K562 (cell line): ENCODE data around the gene CNTRL. TPM values are rescaled to one million over a fixed set of nuclear protein-coding genes. Genes with fewer than 3 reads are reported as not detected.

Experiments used
- BACH1 ChIP-seq: fragments of 200-800 bp; sonication (Bioruptor generic); IDR thresholded peaks from 2 replicates; pipeline ENCODE4 v1.6.1; 2016; ENCODE audit warnings: missing genetic modification characterization, missing compliant biosample characterization
- CBFA2T3 ChIP-seq: fragments of 450-650 bp; IDR thresholded peaks from 2 replicates; pipeline ENCODE4 v1.6.1; 2017
- DPF2 ChIP-seq: fragments of 450-650 bp; IDR thresholded peaks from 2 replicates; pipeline ENCODE4 v1.6.1; 2016
- ELF1 ChIP-seq: fragments of 200-800 bp; sonication (Bioruptor generic); IDR thresholded peaks from 2 replicates; pipeline ENCODE4 v1.6.1; 2016; ENCODE audit warnings: missing genetic modification characterization, missing compliant biosample characterization
- ELF2 ChIP-seq: fragments of 250-450 bp; sonication (Bioruptor Pico); IDR thresholded peaks from 2 replicates; pipeline ENCODE4 v1.5.0; 2021; ENCODE audit warnings: mild to moderate bottlenecking
- GABPA ChIP-seq: fragments of 200-800 bp; sonication (Bioruptor generic); conservative IDR thresholded peaks from 2 replicates; pipeline ENCODE4 v1.6.1; 2016; ENCODE audit warnings: low read depth, missing genetic modification characterization, missing compliant biosample characterization
- HDAC3 ChIP-seq: fragments of 450-650 bp; IDR thresholded peaks from 2 replicates; pipeline ENCODE4 v1.6.1; 2018; ENCODE audit warnings: borderline replicate concordance, mild to moderate bottlenecking, moderate library complexity; ENCODE audit not compliant: partially characterized antibody
- PBX2 ChIP-seq, 2 experiments: IDR thresholded peaks in 1 of 2; conservative IDR thresholded peaks in 1 of 2; 2 replicates each; pipeline ENCODE4 v1.6.1; 2016; ENCODE audit warnings: low read depth in 2 of 2, mild to moderate bottlenecking in 1 of 2, missing compliant biosample characterization in 1 of 2, missing genetic modification characterization in 1 of 2, moderate library complexity in 1 of 2
- POU5F1 ChIP-seq: fragments of 150-350 bp; IDR thresholded peaks from 2 replicates; pipeline ENCODE4 v1.6.1; 2014; ENCODE audit warnings: borderline replicate concordance, low read length, low read depth, mild to moderate bottlenecking; ENCODE audit not compliant: partially characterized antibody
- RCOR1 ChIP-seq, 2 experiments: IDR thresholded peaks; 2 replicates each; pipeline ENCODE4 v1.6.1; 2012; ENCODE audit warnings: low read depth in 2 of 2, low read length in 2 of 2, borderline replicate concordance in 1 of 2, improper control_type of control experiment in 1 of 2
- SPI1 ChIP-seq: IDR thresholded peaks from 2 replicates; pipeline ENCODE4 v1.6.1; 2011; ENCODE audit warnings: low read depth, low read length, control low read depth, borderline replicate concordance
- TEAD4 ChIP-seq, 2 experiments: sonication (generic) in 1 of 2; formaldehyde crosslinking in 1 of 2; IDR thresholded peaks; 2 replicates each; pipeline versions ENCODE4 v1.6.1 to v1.8.0; 2012 to 2022; ENCODE audit warnings: borderline replicate concordance in 1 of 2, inconsistent platforms in 1 of 2, low read length in 1 of 2, mild to moderate bottlenecking in 1 of 2, missing genetic modification reagents in 1 of 2
- polyA plus RNA-seq, 8 experiments: library from polyadenylated mRNA; depleted of rRNA in 4 of 8; stranded (reverse) in 5 of 8; unstranded in 3 of 8; fragments of >200 nt; fragmentation: Nextera tagmentation in 2 of 8; fragmentation: Illumina TruSeq in 1 of 8; extraction: Ambion mirVana in 2 of 8; extraction: Trizol in 1 of 8; gene quantifications; 2 replicates each; pipeline versions ENCODE4 v1.2.1 to v1.2.3, GENCODE V29; 2011 to 2014; ENCODE audit warnings: inconsistent platforms in 1 of 8, missing spikeins in 1 of 8
- total RNA-seq, 7 experiments: library from RNA; depleted of rRNA in 6 of 7; stranded (reverse); fragments of >200 nt in 6 of 7; fragmentation: Illumina TruSeq in 2 of 7; extraction: Trizol in 2 of 7; gene quantifications; 2 replicates each; pipeline versions ENCODE4 v1.2.1 to v1.2.3, GENCODE V29; 2011 to 2021; ENCODE audit warnings: low replicate concordance in 1 of 7

Gene CNTRL
- total and polyA plus RNA-seq, 9 of the 15 experiments (the other 6 are each of a cell fraction or from before 2014, with no cell fraction given) = 9.2 to 28.9 (median 20.5) TPM

DNA sequence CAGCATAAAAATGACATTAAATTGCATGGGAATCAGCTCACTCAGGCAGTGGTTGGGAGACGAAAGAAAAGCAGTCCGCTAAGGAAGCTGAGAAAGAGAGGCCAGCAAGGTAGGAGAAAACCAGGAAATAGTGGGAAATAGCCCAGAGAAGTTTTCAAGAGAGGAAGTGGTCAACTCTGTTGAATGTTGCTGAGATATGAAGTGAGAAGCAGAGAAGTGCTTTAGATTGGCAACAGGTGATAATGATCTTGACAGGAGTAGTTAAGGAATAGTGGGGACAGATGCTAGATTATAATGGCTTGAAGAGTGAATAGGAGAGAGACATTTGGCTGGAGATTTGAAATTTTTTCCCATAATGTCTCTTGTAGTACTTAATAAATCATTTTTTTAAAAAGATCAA is 30.8 kb downstream of the CNTRL start (continued):
- TF ChIP-seq PBX2 (CRISPR knock-in tag; IDR thresholded peaks at IDR 0.05; ENCODE audit: low read depth) (no peak), PBX2 (tag; conservative IDR thresholded peaks at IDR 0.05; ENCODE audit: low read depth) (0 out of 2 replicates have a peak, but pooled peaks have one; percentile 26), ELF1 (peak; percentile 49), GABPA (tag) (peak; percentile 52), DPF2 (0 out of 2 replicates have a peak, but pooled peaks have one; percentile 17), TEAD4 (IDR thresholded peaks at IDR 0.05; ENCODE audit: low read length) (peak; percentile 32; the same call in 1 of the 2 replicates), TEAD4 (CRISPR knock-in tag; IDR thresholded peaks at IDR 0.05; ENCODE audit: borderline replicate concordance) (no peak), CBFA2T3 (peak; percentile 15; the same call in 1 of the 2 replicates), RCOR1 (IDR thresholded peaks at IDR 0.05; ENCODE audit: borderline replicate concordance in 1 of 2, low read depth in 2 of 2, low read length in 2 of 2) (peak in 1 of 2 experiments; percentile 29; a peak in 1 of 4 replicates), HDAC3 (no peak), ELF2 (peak; percentile 54; the same call in 1 of the 2 replicates), BACH1 (no peak), SPI1 (peak; percentile 92), POU5F1 (no peak)
